ENCODE measurements around the gene CBS.
"Not testable (repeated sequence)": the region's sequence is repeated elsewhere in the genome, so short reads cannot be mapped to it uniquely, and the experiment has no call there.

The CBS gene

GRCh38 chr21:43075170-43076022 lies at the start of gene CBS:
TSS of gene CBS (minus strand) at chr21:43075835. CDS start at chr21:43072193, 3,642 bp downstream.
- DNase-seq; intact Hi-C loops (cut with DNase I): not testable (repeated sequence)

DNA sequence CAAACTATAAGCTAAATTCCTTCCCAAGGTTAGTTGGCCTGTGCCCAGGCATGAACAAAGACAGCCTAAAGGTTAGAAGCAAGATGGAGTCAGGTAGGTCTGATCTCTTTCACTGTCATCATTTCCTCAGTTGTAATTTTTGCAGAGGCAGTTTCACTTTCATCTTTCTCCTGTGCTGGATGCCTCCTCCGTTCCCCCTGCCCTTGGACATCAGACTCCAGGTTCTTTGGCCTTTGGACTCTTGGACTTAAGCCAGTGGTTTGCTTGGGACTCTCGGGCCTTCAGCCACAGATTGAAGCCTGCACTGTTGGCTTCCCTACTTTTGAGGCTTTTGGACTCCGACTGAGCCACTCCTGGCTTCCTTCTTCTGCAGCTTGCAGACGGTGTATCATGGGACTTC lies 40.3 kb upstream of the CBS start:
- intact Hi-C loops (cut with DNase I); DNase-seq: not testable (repeated sequence)

DNA sequence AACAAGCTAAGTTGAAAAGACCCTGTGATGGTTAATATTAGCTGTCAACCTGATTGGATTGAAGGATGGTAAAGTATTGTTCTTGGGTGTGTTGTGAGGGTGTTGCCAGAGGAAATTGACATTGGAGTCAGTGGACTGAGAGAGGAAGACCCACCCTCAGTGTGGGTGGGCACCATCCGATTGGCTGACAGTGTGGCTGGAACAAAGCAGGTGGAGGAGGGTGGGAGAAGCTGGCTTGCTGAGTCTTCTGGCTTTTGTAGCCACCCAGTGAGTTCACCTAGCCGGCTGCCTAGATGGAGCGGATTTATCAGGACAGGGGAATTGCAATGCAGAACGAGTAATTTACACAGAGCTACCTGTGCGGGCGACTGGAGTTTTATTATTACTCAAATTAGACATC lies 38.8 kb upstream of the CBS start:
- intact Hi-C loops (cut with DNase I) = not testable (repeated sequence)

GRCh38 chr21:43109006-43109405 lies 33.4 kb upstream of the CBS start:
- intact Hi-C loops (cut with DNase I); DNase-seq: not testable (repeated sequence)

More for the DNA sequence above, 38.8 kb upstream of the CBS start:
- not testable (repeated sequence) for DNase-seq

- DNase-seq; intact Hi-C loops (cut with DNase I): not testable (repeated sequence)
Measured at GRCh38 chr21:43108177-43108576, 32.5 kb upstream of the CBS start.

DNA sequence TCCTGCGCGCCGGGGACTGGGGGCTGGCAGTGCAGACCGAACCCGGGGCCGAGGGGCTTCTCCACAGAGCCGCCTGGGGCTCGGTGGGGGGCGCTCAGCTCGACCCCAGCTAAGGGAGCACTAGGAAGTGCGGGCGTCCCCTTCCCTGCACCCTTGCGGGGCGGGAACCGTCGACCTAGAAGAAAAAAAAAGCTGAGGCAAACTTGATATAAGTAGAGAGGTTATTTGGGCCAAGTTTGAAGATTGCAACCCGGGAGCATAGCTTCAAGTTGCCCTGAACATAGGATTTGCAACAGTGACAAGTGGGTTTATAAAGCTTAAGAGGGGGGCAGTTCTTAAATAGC lies 32.1 kb upstream of the CBS start:
- intact Hi-C loops (cut with DNase I); DNase-seq: not testable (repeated sequence)

DNA sequence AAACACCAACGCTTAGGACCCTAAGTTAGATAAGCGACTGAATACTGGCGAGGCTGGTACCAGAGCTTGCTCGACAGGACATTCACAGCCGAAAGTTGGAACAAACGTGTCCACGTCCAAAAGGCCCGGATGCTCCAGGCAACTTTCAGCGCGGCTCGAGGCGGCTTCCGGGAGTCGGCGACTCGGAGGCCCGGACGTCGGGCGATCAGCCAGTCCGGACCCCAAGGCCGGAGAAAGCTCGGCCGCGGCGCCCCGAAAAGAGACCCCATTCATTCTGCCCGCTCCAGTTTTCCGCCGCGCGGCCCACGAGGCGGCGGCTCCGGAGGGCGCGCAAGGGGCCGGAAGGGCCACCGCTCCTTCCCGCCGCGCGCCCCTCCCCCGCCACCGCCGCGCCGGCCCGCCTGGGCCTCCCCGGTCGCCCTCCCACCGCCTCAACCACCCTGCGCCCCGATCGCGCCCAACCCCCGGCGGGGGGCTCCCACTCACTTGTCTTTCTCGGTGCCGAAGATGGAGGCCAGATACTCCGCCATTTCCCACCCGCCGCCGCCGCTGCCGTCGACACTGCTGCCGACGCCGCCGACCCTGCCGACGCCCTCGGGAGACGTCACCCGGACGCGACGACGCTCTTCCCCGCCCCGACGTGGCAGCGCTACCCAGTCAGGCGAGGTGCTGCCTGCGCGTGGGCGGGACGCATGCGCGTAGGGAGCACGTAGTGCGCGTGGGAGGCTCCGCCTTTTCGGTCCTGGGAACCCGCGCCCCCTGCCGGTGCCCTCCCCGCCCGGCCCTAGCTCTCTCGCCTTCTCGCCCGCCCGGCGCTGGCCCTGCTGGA lies 31.5 kb upstream of the CBS start, which contains the start of gene U2AF1:
Gene U2AF1 (minus strand): TSS at position 606 of the 829 bp plus-strand sequence. CDS start 76 bp downstream, at position 530.
- peak in 7 of 10 donors; percentile 23 to 96 (median 62) for DNase-seq
- intact Hi-C loops (cut with DNase I) = not testable (repeated sequence)

GRCh38 chr21:43104642-43105041 lies 29.0 kb upstream of the CBS start:
- not testable (repeated sequence) for DNase-seq

GRCh38 chr21:43102281-43102680 lies 26.6 kb upstream of the CBS start:
- intact Hi-C loops (cut with DNase I); DNase-seq: not testable (repeated sequence)

More at GRCh38 chr21:43104642-43105041, 29.0 kb upstream of the CBS start:
- intact Hi-C loops (cut with DNase I) = not testable (repeated sequence)

GRCh38 chr21:43101676-43102075 lies 26.0 kb upstream of the CBS start:
- DNase-seq; intact Hi-C loops (cut with DNase I): not testable (repeated sequence)

GRCh38 chr21:43101000-43101399 lies 25.4 kb upstream of the CBS start:
- DNase-seq; intact Hi-C loops (cut with DNase I): not testable (repeated sequence)

DNA sequence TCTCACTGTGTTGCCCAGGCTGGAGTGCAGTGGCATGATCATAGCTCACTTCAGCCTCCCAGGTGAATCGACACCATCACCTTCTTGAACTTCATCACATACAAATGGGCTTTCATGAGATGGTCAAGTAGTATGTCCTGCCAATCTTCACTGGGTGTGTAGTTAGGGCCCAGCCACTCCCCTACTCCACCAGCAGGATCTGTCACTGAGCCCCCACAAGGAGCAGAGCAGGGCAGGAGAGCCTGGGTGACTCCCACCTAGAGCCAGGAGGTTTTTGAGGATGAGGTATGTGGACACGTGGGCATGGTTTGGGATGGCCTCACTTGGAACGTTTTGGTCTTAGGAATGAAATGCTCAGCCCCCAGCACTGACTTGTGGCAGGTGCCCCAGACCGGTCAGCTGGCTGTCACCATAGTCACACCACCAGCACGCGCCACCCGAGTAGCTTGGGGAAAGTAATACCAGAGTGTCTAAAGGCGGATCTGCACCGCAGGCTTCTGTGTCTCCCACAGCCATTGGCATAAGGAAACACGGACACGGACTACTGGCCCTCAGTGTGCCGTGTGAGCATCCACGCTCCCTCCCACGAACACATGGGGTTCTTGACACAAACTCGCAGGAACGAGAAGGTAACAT lies 16.5 kb upstream of the CBS start:
- DNase-seq; intact Hi-C loops (cut with DNase I): not testable (repeated sequence)

GRCh38 chr21:43090947-43091346 lies 15.3 kb upstream of the CBS start:
- intact Hi-C loops (cut with DNase I) = not testable (repeated sequence)

DNA sequence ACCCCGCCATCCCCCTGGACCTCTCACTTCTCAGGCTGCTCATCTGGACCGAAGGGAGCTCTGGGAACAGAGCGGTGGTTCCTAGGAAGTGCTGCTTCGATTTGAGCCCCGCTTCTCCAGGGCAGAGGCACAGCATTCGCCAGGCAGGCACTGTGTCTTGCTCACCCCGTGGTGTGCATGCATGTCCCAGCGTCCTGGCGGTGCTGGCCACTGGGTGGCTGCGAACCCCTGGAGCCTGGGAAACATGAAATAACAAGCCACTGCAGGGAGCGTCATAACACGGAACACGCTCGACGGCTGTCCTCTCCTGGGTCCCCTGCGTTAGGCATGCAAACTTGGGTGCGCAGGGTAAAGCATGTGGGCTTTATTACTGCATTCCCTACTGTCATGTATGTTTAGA lies 13.8 kb upstream of the CBS start:
- intact Hi-C loops (cut with DNase I); DNase-seq: not testable (repeated sequence)

More at GRCh38 chr21:43090947-43091346, 15.3 kb upstream of the CBS start:
- DNase-seq = peak in 1 of 10 donors; percentile 14

GRCh38 chr21:43082587-43083300 lies 7.1 kb upstream of the CBS start:
- DNase-seq; intact Hi-C loops (cut with DNase I): not testable (repeated sequence)

DNA sequence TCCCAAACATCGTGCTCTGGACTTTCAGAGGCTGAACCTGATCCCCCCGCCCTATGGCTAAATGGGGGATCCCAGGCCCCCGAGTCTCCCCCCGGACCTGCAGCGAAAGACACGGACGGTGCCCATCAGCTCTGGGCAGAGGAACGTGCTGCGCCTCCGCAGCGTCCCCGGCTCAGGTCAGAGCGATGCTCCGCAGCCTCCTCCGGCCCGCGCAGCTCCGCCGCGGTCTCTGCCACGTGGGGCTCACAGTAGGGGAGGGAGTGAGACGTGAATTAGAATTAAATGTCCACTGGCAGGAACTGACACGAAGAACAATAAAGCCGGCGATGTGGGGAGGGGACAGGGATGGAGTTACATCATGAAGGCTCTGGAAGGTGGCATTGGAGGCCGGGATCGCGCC lies 1.0 kb upstream of the CBS start:
- peak in 1 of 10 donors; percentile 12 for DNase-seq
- intact Hi-C loops (cut with DNase I) = not testable (repeated sequence)

- DNase-seq; intact Hi-C loops (cut with DNase I): not testable (repeated sequence)
Measured at GRCh38 chr21:43076023-43076637, 495 bp upstream of the CBS start.

DNA sequence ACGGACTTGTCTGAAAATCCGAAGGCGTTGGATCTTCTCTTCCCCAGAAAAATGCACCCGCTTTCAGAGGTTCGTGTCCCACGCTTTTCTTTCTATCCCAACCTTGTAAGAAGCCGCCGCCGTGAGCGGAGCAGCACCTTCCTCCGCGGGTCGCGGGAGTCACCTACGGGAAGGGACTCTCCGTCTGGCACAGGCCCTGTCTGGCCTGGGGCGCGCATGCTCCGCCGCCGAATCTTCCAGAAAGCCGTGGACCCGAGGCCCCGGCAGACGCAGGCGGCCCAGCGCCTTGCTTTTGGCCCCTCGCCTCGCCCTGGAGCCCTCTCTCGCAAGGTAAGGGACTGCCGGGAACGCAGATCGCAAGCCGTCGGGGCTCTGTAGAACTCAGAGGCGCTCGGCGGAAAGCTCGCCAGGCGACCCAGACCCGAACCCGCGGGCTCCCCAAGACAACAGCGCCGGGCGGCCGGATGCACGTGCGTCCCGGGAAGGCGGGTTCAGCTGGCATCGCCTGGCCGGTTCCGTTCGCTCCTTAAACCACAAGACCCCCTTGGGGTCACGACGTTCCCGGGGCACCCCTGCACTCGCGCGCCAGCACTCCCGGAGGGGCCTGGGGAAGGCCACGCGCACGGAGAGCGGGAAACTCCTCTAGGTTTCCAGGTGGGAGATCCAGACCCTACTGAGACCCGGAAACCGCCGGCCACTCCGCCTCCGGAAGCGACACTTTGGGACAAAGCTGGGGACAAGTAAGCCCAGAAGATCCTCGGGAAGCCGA lies 1.1 kb downstream of the CBS start:
- DNase-seq; intact Hi-C loops (cut with DNase I): not testable (repeated sequence)

All from posterior cingulate gyrus (tissue), 11 donors.